Renal cortical epithelial cell (primary cell): ENCODE results near the gene SUSD4. TPM values are rescaled to one million over a fixed set of nuclear protein-coding genes. Genes with fewer than 3 reads are reported as not detected.

Source experiments
- DNase-seq: peaks from one replicate; pipeline ENCODE4 v3.0.0-alpha.2; 2011; ENCODE audit warnings: low read depth
- total RNA-seq: library from RNA; depleted of rRNA; stranded (reverse); fragments of >200 nt; gene quantifications from 2 replicates; pipeline ENCODE4 v1.2.3, GENCODE V29; 2014

SUSD4 gene
- total RNA-seq, 1 donor from 2014 or later: 33.0 TPM

DNA sequence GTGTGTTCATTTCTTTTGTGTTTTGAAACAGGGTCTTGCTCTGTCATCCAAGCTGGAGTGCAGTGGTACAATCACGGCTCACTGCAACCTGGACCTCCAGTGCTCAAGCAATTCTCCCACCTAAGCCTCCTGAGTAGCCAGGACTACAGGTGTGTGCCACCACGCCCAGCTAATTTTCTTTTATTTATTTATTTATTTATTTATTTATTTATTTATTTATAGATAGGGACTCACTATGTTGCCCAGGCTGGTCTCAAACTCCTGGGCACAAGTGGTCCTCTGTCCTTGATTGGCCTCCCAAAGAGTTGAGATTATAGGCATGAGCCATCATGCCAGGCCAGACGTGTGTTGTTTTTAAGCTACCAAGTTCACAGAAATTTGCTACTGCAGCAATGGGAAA, 177.2 kb downstream of the SUSD4 start:
- no peak for DNase-seq

DNA sequence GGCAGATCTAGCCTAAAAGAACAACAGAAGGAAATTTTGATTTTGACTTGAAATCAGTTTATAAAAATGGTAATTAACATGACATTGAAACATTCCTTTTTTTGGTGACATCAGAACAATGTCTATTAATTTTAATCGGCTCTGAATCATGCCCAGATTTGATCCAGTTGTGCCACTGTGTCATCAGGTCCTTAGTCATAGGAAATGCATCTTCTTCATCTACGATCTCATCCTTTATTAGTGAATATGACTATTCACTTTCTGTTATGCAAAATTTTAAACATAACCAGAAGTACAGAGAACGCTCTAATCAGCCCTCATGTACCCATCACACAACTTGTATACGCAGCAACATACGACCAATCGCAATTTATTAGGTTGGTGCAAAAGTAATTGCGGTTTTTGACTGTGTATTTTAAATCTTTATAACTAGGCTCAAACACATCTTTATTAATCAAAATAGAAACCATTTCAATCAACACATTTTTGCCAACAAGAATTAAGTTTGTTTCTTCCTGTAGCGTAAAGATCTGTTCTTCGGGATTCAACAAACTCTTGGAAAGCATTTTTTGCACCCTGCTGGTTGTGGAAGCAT, 180.6 kb downstream of the SUSD4 start:
- DNase-seq: no peak

DNA sequence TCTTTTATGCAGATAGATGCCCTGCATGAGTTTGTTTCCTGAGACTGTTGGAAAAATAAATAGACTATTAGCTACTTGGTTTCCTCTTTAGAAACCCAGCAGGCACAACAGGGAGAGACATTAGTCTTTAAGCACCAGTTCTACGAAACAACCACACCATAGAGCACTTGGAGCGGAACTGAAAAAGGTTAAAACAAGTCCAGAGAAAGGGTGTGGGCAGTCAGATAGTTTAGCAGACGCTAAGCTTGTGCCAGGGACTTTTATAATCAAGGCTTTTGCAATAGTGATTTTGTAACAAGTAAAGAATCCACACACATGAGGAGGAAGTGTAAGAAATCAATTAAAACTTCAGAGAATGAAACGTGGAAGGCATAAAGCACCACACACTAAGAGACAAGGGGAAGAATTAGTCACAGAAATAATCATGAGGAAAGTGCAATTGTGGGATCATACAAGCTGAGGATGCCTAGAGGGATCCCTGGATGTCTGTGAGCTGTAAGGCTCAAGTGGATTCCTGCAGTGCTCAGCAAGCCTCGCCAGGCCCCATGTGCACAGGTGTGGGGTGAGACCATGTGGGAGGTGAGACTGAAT, 183.2 kb downstream of the SUSD4 start:
- DNase-seq: peak; percentile 96

DNA sequence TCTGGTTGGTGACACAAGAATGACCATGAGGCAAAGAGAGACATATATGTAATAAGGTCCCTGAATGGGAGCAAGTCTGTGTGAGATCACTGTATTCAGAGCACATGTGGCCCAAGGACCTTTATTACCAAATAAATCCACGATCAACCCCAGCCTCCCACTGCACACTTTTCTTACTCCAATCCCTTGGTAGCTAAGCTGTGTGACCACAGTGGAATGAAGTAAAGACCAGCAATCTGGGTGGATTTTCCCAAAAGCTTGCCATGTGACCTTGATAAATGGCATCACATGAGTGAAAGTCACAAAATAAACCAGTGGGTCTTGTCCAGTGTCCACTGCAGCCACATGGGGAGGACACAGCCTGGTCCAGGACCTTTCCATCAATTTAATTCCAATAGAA, 184.2 kb downstream of the SUSD4 start:
- no peak for DNase-seq

DNA sequence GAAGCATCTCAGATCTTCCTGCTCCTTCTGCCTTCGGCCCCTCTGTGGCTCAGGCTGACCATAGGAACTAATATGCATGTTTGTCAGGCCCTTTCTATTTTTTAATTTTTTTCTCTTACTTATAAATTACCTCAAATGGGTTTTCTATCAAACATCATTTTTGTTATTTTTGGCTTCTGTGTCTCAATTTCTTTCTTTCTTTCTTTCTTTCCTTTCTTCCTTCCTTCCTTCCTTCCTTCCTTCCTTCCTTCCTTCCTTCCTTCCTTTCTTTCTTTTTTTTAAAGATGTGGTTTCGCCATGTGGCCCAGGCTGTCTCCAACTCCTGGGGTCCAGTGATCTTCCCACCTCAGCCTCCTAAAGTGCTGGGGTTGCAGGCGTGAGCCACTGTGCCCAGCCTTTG, 184.7 kb downstream of the SUSD4 start:
- no peak for DNase-seq

DNA sequence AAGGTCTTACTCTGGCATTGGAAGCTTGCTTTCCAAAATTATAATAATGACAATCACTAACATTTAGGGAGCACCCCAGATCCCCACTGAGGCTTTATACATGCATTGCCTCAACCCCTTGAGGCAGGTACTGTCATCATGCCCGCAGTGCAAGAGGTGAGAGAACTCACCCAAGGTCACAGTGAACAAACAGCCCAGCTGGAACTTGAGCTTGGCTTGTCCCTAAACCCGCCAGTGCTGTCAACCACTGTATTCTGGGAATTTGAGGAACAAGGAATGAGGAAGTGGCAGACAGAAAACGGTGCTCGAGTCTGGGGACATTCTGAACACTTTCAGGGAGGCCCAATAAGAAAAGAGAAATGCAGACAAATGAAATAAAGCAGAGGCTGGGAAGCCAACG, 186.3 kb downstream of the SUSD4 start:
- peak; percentile 43 for DNase-seq

DNA sequence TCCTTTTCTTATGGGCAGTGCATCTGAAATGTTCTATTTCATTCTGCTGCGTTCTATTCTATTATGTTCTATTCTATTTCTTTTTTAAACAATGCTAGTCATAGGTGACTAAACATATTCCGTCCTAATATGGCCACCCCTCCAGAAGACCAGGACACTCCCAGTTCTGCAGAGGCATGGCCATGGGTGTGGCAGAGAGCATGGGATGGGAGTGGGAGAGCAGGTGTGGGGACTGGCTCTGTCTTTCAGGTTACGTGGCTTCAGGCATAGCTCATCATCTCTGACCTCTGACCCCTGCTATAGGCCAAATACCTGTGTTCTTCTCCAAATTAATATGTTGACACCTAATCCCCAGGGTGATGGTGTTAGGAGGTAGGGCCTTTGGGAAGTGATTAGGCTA, 187.5 kb downstream of the SUSD4 start:
- DNase-seq: no peak

DNA sequence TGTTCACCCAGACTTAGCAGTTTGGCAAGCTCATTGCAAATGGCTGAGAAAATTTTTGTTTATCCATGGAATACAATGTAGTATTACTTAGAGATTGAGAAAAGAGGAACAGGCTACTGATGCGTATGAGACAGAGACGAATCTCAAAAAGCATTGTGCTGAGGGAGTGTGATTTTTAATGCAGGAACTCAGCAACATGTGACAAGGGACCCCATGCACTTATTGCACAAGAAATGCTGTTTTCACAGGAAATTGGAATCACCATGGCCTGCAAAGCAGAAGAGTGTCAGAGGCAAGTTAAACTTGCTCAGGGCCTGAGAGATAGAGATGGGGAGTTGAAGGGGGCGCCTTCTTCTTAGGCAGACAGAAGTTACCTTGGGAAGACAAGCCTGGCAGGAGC, 188.3 kb downstream of the SUSD4 start:
- no peak for DNase-seq

DNA sequence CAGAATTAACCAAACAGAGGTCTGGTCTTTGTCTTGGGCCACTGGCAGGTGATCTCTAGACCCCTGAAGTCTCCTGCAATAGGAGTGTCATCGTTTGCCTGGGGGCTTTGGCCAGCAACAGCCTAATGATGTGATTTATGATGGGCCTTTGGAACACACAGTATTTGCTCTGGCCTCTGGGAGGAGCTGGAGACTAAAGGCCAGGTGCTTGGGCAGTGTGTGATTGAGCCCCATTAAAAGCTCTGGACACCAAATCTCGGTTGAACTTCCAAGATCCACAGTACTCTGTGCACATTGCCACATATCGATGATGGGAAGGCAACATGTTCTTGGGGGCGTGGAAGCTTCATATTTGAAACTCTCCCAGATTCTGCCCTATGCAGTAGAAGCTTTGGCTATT, 188.9 kb downstream of the SUSD4 start:
- DNase-seq: peak; percentile 39

Other genes with a start within 250 kb of the SUSD4 start
- gene TLR5, start 220.9 kb downstream of the SUSD4 start, total RNA-seq: 0.17 and 9.1 TPM in 2 replicates
- 0.17 and 1.3 TPM in 2 replicates for gene CCDC185, start 29.2 kb upstream of the SUSD4 start, total RNA-seq